ENCODE measurements around the gene DIP2B.

DIP2B gene

DNA sequence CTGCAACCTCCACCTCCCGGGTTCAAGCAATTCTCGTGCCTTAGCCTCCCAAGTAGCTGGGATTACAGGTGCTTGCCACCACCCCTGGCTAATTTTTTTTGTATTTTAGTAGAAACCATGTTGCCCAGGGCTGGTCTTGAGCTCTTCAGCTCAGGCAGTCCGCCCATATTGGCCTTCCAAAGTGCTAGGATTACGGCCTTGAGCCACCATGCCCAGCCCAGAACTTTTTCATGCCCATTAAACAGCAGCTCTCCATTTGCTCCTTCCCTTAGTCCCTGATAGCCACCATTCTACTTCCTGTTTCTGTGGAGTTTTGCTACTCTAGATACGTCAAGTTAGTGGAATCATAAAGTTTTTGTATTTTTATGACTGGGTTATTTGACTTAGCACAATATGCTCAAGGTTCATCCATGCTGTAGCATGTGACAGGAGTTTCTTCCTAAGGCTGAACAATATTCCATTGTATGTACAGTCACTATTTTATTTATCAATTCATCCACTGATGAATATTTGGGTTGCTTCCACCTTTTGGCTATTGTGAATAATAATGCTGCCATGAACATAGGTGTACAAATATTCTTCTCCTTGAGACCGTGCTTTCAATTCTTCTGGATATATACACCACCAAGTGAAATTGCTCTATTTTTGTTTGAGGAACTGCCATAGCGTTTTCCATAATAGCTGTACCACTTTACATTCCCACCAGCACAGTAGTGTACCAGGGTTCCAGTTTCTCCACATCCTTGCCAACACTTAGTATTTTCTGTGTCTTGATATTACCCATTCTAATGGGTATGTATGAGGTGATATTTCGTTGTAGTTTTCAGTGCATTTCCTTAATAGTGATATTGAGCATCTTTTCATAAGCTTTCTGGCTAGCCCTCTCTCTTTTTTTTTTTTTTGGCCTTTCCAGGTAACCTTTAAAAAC is 274.1 kb downstream of the DIP2B start:
- no peak for DNase-seq

DNA sequence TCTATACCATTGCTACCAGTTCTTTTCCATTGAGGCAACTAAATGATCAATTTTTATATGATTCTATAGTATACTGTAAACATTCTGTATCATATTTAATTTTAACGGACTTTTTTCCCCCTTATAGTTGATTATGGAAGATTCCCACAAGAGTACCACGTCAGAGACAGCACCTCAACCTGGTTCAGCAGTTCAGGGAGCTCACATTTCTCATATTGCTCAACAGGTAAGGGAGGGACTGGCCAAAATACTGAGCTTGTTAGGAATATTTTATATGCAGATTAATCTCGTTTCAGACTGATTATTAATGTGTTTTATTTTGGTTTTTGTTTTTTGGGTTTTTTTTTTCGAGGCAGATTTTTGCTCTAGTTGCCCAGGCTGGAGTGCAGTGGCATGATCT is 275.2 kb downstream of the DIP2B start:
- DNase-seq, result no peak

DNA sequence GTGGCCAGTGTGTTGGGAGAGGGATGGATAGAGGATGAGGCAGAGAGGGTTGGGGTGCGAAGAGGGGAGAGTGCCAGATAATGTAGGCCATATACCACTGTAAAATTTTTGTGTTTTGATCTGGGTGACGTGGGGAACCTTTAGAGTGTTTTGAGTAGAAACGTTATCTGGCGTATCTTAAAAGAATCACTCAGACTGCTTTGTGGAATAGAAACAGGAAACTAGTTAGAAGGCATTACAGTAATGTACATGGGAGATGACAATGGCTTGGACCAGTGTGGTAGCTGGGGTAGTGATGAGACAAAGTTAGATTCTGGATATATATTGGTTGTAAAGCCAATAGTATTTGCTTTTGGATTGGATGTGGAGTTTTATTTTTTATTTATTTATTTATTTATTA is 279.7 kb downstream of the DIP2B start:
- no peak for DNase-seq

DNA sequence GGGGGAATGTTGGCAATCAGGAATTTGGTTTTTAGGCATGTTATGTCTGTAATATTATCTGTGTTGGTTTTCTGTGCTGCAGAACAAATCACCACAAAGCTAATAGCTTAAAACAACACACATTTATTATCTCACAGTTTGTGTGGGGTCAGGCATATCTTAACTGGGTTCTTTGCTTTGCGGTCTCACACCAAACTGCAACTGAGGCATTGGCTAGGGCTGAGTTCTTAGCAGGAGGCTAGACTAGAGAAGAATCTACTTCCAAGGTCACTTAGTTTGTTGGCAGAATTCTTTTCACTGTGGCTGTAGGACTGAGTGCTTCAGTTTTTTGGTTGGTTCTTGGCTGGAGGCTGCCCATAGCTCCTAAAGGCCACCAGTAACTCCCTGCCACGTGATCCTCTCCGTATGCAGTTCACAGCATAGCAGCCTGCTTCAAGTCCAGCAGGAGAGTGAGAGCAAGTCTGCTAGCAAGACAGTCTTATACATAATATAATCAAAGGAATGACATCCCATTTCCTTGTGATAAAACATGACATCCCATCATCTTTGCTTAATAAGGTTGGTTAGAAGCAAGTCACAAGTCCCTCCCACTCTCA is 280.7 kb downstream of the DIP2B start:
- no peak for DNase-seq

DNA sequence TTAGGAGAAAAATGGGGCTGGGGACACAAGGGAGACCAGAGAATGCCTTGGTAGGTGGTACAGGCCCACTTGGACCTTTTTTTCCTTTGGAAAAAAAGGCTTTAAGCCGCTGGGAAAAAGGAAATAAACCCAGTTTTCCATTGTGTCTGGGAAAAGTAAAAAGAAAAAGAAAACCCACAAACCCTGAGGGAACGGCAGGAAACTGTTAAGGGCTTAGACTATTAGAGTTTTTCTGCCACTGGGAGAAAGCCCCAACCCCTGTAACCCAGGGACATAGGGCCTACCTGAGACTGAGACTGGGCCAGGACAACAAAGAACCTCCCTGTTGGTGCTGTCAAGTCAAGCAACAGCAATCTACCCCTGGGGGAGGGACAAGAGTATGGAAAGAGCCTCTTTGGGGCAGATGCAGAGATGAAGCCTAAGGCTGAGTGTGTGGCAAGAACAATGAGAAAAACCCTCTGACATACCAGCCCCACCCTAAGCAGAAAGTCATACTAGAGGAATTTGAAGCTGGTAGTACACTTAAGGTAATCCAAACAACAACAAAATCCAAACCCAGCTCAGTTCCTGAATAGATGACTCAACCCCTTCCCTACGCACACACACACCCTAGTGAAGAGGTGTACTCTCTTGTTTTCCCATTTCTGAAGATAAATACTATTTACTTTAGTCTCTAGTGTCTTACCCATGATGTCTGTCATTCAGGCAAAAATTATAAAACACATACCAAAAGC is 281.9 kb downstream of the DIP2B start:
- no peak for DNase-seq

DNA sequence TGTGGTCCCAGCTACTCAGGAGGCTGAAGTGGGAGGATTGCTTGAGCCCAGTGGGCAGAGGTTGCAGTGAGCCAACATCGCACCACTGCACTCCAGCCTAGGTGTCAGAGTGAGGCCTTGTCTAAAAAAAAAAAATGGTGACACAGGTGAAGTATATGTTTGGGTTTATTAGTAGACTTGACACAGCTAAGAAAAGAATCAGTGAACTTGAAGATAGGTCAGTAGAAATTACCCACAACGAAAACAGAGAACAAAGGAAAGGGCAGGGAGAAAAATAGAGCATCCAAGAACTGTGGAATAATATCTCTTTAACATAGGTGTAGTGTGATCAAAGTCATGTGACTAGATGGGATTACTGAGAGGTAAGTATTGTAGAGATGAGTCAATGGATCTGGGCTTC is 282.8 kb downstream of the DIP2B start:
- no peak for DNase-seq

DNA sequence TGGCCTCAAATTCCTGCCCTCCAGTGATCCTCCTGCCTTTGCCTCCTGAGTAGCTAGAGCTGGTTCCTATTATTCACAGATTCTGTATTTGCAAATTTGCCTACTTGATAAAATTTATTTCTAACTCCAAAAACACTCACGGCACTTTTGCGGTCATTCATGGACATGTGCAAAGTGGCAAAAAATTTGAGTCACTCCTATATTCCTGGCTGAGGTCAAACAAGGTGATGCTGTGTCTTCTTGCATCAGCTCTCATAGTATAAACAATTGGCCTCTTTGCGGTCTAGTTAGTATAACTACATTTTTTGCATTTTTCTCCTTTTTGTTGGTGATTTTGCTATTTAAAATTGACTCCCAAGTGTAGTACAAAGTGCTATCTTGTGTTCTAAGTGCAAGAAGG is 283.8 kb downstream of the DIP2B start:
- no peak for DNase-seq

- no peak for DNase-seq
These were observed 285.3 kb downstream of the DIP2B start for GRCh38 chr12:50790081-50790480.
